Ovary (tissue), 9 donors: ENCODE results near the gene PPP6C. TPM values are rescaled to one million over a fixed set of nuclear protein-coding genes. Genes with fewer than 3 reads are reported as not detected.
A peak's percentile ranks its signal among the peaks of the same experiment; 100 is the strongest.

Source experiments
- DNase-seq, 5 donors: peaks; one replicate each; pipeline ENCODE4 v3.0.0-alpha.2; 2019 to 2020
- H3K27ac ChIP-seq, 2 donors: fragments of 200-600 bp; one replicate each; pipeline versions ENCODE4 v1.5.1 to v1.8.0; 2019 to 2022
- H3K27me3 ChIP-seq: fragments of 200-600 bp; one replicate; pipeline ENCODE4 v1.8.0; 2022
- H3K36me3 ChIP-seq: fragments of 200-600 bp; sonication (generic); one replicate; pipeline ENCODE4 v1.5.1; 2019
- H3K4me1 ChIP-seq: one replicate; pipeline ENCODE4 v1.8.1; 2013; ENCODE audit warnings: mild to moderate bottlenecking, moderate library complexity; ENCODE audit not compliant: insufficient read depth
- H3K4me3 ChIP-seq: fragments of 200-600 bp; sonication (generic); one replicate; pipeline ENCODE4 v1.5.1; 2017
- H3K9me3 ChIP-seq, 2 donors: fragments of 200-600 bp in 1 of 2; sonication (generic) in 1 of 2; one replicate each; pipeline versions ENCODE4 v1.5.1 to v1.8.1; 2013 to 2019; ENCODE audit warnings: mild to moderate bottlenecking in 1 of 2, moderate library complexity in 1 of 2
- CTCF ChIP-seq, 3 donors: fragments of 450-650 bp in 2 of 3; fragments of 200-600 bp in 1 of 3; IDR thresholded peaks; one replicate each; pipeline versions ENCODE4 v1.5.1 to v1.8.0; 2016 to 2022; ENCODE audit warnings: antibody characterized with exemption in 3 of 3, mild to moderate bottlenecking in 1 of 3
- EP300 ChIP-seq: sonication (generic); formaldehyde crosslinking; IDR thresholded peaks from one replicate; pipeline ENCODE4 v1.6.1; 2017; ENCODE audit warnings: antibody characterized with exemption
- POLR2A ChIP-seq: fragments of 450-650 bp; IDR thresholded peaks from one replicate; pipeline ENCODE4 v1.6.1; 2017; ENCODE audit warnings: antibody characterized with exemption, mild to moderate bottlenecking, moderate library complexity
- WGBS, 3 donors: extraction: QIAGEN DNeasy Blood & Tissue Kit in 1 of 3; methylation state at CpG; one replicate each; pipeline versions ENCODE4 v1.1.5 to v1.1.7; 2013 to 2017; 5-methylcytosine and 5-hydroxymethylcytosine counted together
- intact Hi-C, 4 donors: fragments of 100-400 bp; cut with DNase I; formaldehyde crosslinking; loops; one replicate each; pipeline versions ENCODE4 v1.11.0 to v1.15.1; 2022 to 2023
- polyA plus RNA-seq, 2 donors: library from polyadenylated mRNA; stranded (reverse); fragments of 200-250 nt in 1 of 2; fragments of 350-450 nt in 1 of 2; fragmentation: Illumina TruSeq in 1 of 2; extraction: RNeasy Lipid Tissue Mini Kit (QIAGEN cat#74804) in 1 of 2; gene quantifications; one replicate each; pipeline ENCODE4 v1.2.3, GENCODE V29; 2013 to 2014
- total RNA-seq, 7 donors: library from RNA; depleted of rRNA in 2 of 7; stranded (reverse); fragments of >200 nt in 2 of 7; fragmentation: NEBNext Ultra II Directional in 3 of 7; extraction: Animal tissue kit (Norgen Biotek cat#: 25700) in 3 of 7; gene quantifications; one replicate each; pipeline versions ENCODE4 v1.1.0 to v1.2.4, GENCODE V29; 2016 to 2023
- donor health status: DM: no; HTN: no; CAD: no; lungs with moderate emphysema.
- donor health status: DM: no; HTN: no; CAD: no.
- donor health status: Bipolar disorder and iron deficiency.
- donor health status: DM: yes; HTN: yes; CAD: no.
- donor health status: DM: no; HTN: no; CAD: no.
- donor health status: DM: yes; HTN: yes; CAD: no.

PPP6C gene
- total and polyA plus RNA-seq, 9 donors, result 18.2 to 46.6 (median 34.6) TPM

- DNase-seq, result no peak
- Histone ChIP-seq H3K9me3 (no peaks in the 10 kb centered on the region), H3K27me3 (no peaks in the 10 kb centered on the region), H3K4me3 (no peak overlapping the region), H3K4me1 (no peaks in the 10 kb centered on the region), H3K27ac (no peak overlapping the region), H3K36me3 (no peaks in the 10 kb centered on the region)
- 65 to 69% (median 69%) methylated on average over 4 of the region's 4 CpGs for WGBS, 3 donors
- TF ChIP-seq POLR2A, result no peak
- TF ChIP-seq CTCF (IDR thresholded peaks at IDR 0.05), result no peak
- TF ChIP-seq EP300, result no peak
- intact Hi-C loops, result loop anchor here in 2 of 4 donors (10.0 kb wide), 2 partner anchors 281 to 371 kb away; partner anchors contain the start of genes ARPC5L (in 1 of the 2), NR6A1 (in 1 of the 2), OLFML2A (in 1 of the 2) and RPL35 (in 1 of the 2)
These were observed 44.2 kb downstream of the PPP6C start for GRCh38 chr9:125145425-125145824.

GRCh38 chr9:125143377-125144090 lies 46.1 kb downstream of the PPP6C start, which contains the start of gene SCAI:
Gene SCAI, minus strand, starts transcription at chr9:125143528. Its CDS starts 91 bp downstream, at chr9:125143437.
- peak; percentile 99 for DNase-seq
- intact Hi-C loops, result loop anchor here in 3 of 4 donors (5.0 to 10.0 kb wide), 4 partner anchors 201 to 371 kb away; partner anchors contain the start of genes NR6A1 (in 2 of the 3), ARPC5L (in 1 of the 3), GOLGA1 (in 1 of the 3) and OLFML2A (in 1 of the 3)
- no peak for TF ChIP-seq EP300
- peak; percentile 94 to 99 (median 99) for TF ChIP-seq CTCF (IDR thresholded peaks at IDR 0.05)
- TF ChIP-seq POLR2A, result no peak

GRCh38 chr9:125142560-125143376 lies 46.8 kb downstream of the PPP6C start:
- Histone ChIP-seq H3K9me3 (no peaks in the 10 kb centered on the region), H3K36me3 (no peaks in the 10 kb centered on the region), H3K4me3 (peak overlapping the region; percentile 50), H3K27ac (peak overlapping the region in 1 of 2 donors; percentile 53), H3K27me3 (no peaks in the 10 kb centered on the region), H3K4me1 (no peaks in the 10 kb centered on the region)
- intact Hi-C loops, result loop anchor here in 3 of 4 donors (5.0 to 10.0 kb wide), 4 partner anchors 200 to 370 kb away; partner anchors contain the start of genes NR6A1 (in 2 of the 3), ARPC5L (in 1 of the 3), GOLGA1 (in 1 of the 3) and OLFML2A (in 1 of the 3)
- peak in 1 of 5 donors; percentile 21 for DNase-seq
- WGBS, 3 donors, result 2 to 4% (median 3%) methylated on average over 22 to 54 of the region's 54 CpGs
- TF ChIP-seq EP300, result no peak
- no peak for TF ChIP-seq POLR2A
- TF ChIP-seq CTCF (IDR thresholded peaks at IDR 0.05), result no peak

More at GRCh38 chr9:125143377-125144090, 46.1 kb downstream of the PPP6C start, which contains the start of gene SCAI:
- H3K27me3 ChIP-seq, result no peaks in the 10 kb centered on the region
- no peaks in the 10 kb centered on the region for H3K4me1 ChIP-seq
- H3K36me3 ChIP-seq, result no peaks in the 10 kb centered on the region
- peak within 1 kb of the TSS in 1 of 2 donors; percentile 53 for H3K27ac ChIP-seq
- H3K4me3 ChIP-seq, result peak within 1 kb of the TSS; percentile 50
- H3K9me3 ChIP-seq, result no peaks in the 10 kb centered on the region
- WGBS, 3 donors, result 0 to 1% (median 1%) methylated on average over 15 to 46 of the region's 46 CpGs

- Histone ChIP-seq H3K27me3 (no peaks in the 10 kb centered on the region), H3K4me3 (no peak overlapping the region), H3K9me3 (no peaks in the 10 kb centered on the region), H3K36me3 (no peaks in the 10 kb centered on the region), H3K27ac (no peak overlapping the region), H3K4me1 (no peaks in the 10 kb centered on the region)
- intact Hi-C loops, result loop anchor here in 3 of 4 donors (5.0 to 10.0 kb wide), 4 partner anchors 199 to 369 kb away; partner anchors contain the start of genes NR6A1 (in 2 of the 3), ARPC5L (in 1 of the 3), GOLGA1 (in 1 of the 3) and OLFML2A (in 1 of the 3)
- DNase-seq, result no peak
- WGBS, 3 donors, result 85 to 95% (median 95%) methylated on average over 4 of the region's 4 CpGs
- TF ChIP-seq POLR2A (no peak), EP300 (no peak), CTCF (IDR thresholded peaks at IDR 0.05) (no peak)
These were observed 47.9 kb downstream of the PPP6C start for GRCh38 chr9:125141751-125142150.
